ENCODE data around the gene CLEC6A.

GRCh38 chr12:8491646-8492530, 36.1 kb downstream of the CLEC6A start:
- TF ChIP-seq CTCF (IDR thresholded peaks at IDR 0.05): no peak
- no peak for TF ChIP-seq EZH2phosphoT487 (IDR thresholded peaks at IDR 0.05)

Data from neural progenitor cell (in vitro differentiated cells).